ENCODE data around the gene MYOCD. TPM values are rescaled to one million over a fixed set of nuclear protein-coding genes. Genes with fewer than 3 reads are reported as not detected.

MYOCD gene
- total and polyA plus RNA-seq, 2 of the 13 experiments (the other 11 are each of a cell fraction or from before 2014, with no cell fraction given), result not detected

GRCh38 chr17:12738624-12739023, 72.9 kb downstream of the MYOCD start (continued):
- TF ChIP-seq, protein P1, sequence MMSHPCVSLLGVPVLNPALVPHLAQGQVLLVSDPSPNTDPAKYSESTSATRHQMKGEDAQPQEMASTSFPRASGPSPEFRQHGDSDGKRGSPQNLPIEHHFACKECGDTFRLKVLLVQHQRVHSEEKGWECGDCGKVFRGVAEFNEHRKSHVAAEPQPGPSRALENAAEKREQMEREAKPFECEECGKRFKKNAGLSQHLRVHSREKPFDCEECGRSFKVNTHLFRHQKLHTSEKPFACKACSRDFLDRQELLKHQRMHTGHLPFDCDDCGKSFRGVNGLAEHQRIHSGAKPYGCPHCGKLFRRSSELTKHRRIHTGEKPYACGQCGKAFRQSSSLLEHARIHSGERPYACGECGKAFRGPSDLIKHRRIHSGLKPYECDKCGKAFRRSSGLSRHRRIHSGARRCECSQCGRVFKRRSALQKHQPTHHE (CRISPR knock-in tag; IDR thresholded peaks at IDR 0.05; ENCODE audit: borderline replicate concordance), result no peak
- TF ChIP-seq, protein P2, sequence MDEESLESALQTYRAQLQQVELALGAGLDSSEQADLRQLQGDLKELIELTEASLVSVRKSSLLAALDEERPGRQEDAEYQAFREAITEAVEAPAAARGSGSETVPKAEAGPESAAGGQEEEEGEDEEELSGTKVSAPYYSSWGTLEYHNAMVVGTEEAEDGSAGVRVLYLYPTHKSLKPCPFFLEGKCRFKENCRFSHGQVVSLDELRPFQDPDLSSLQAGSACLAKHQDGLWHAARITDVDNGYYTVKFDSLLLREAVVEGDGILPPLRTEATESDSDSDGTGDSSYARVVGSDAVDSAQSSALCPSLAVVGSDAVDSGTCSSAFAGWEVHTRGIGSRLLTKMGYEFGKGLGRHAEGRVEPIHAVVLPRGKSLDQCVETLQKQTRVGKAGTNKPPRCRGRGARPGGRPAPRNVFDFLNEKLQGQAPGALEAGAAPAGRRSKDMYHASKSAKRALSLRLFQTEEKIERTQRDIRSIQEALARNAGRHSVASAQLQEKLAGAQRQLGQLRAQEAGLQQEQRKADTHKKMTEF (CRISPR knock-in tag; IDR thresholded peaks at IDR 0.05), result no peak

GRCh38 chr17:12739500-12739899, 73.8 kb downstream of the MYOCD start:
- H3K4me2 ChIP-seq (ENCODE audit: low read depth, low read length), result no peak overlapping the region
- FAIRE-seq (no peak), DNase-seq (ENCODE audit: low spot score) (no peak), ATAC-seq (no peak)
- no peak overlapping the region for H3K9ac ChIP-seq (ENCODE audit: insufficient read depth, low read depth, low read length)
- TF ChIP-seq ERF (CRISPR knock-in tag; IDR thresholded peaks at IDR 0.05), result no peak
- TF ChIP-seq ARNTL (CRISPR knock-in tag; IDR thresholded peaks at IDR 0.05), result no peak
- TF ChIP-seq ZBTB1 (CRISPR knock-in tag; IDR thresholded peaks at IDR 0.05; ENCODE audit: borderline replicate concordance), result no peak
- no peak for TF ChIP-seq FOXO1 (CRISPR knock-in tag; IDR thresholded peaks at IDR 0.05)
- no peak for TF ChIP-seq ZNF546 (CRISPR knock-in tag; conservative IDR thresholded peaks at IDR 0.05)
- TF ChIP-seq HNRNPUL1 (IDR thresholded peaks at IDR 0.05; ENCODE audit: low read depth, low read length), result no peak
- TF ChIP-seq GTF3A (CRISPR knock-in tag; conservative IDR thresholded peaks at IDR 0.05), result no peak
- TF ChIP-seq, protein P3, sequence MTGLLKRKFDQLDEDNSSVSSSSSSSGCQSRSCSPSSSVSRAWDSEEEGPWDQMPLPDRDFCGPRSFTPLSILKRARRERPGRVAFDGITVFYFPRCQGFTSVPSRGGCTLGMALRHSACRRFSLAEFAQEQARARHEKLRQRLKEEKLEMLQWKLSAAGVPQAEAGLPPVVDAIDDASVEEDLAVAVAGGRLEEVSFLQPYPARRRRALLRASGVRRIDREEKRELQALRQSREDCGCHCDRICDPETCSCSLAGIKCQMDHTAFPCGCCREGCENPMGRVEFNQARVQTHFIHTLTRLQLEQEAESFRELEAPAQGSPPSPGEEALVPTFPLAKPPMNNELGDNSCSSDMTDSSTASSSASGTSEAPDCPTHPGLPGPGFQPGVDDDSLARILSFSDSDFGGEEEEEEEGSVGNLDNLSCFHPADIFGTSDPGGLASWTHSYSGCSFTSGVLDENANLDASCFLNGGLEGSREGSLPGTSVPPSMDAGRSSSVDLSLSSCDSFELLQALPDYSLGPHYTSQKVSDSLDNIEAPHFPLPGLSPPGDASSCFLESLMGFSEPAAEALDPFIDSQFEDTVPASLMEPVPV (CRISPR knock-in tag; IDR thresholded peaks at IDR 0.05), result no peak
- no peak for TF ChIP-seq NFE2 (CRISPR knock-in tag; IDR thresholded peaks at IDR 0.05)
- TF ChIP-seq CBX2 (IDR thresholded peaks at IDR 0.05; ENCODE audit: low read depth, low read length), result no peak
- TF ChIP-seq CBX2 (CRISPR knock-in tag; IDR thresholded peaks at IDR 0.05; ENCODE audit: low read depth), result no peak
- no peak for TF ChIP-seq ZNF562 (CRISPR knock-in tag; IDR thresholded peaks at IDR 0.05; ENCODE audit: borderline replicate concordance)
- H3K27me3 ChIP-seq (ENCODE audit: control insufficient read depth in 1 of 2, insufficient read depth in 2 of 2, low read length in 2 of 2), result peaks cover 2 to 7% of the 10 kb centered on the region in 2 experiments; a peak in 2 of 5 replicates
- ChIA-PET CTCF (ENCODE audit: low intra/inter-chr PET ratio, low total read pairs) (no interaction called here), POLR2A (no interaction called here)
- no peaks in the 10 kb centered on the region for H4K20me1 ChIP-seq (ENCODE audit: insufficient read depth, low read length)
- H3K4me1 ChIP-seq (ENCODE audit: insufficient read depth, low read length), result no peaks in the 10 kb centered on the region
- no peaks in the 10 kb centered on the region for H3K79me2 ChIP-seq (ENCODE audit: insufficient read depth, low read length)
- no peaks in the 10 kb centered on the region for H3K9me3 ChIP-seq (ENCODE audit: low read length)
- no peak overlapping the region for H2AFZ ChIP-seq (ENCODE audit: low read length)
- no TSS peak for BruUV-seq (replicated peaks)
- intact Hi-C loops (cut with micrococcal nuclease; ENCODE audit: unreplicated experiment), result no loop called here
- H3K4me3 ChIP-seq (replicated peaks in 1 of 3; ENCODE audit: insufficient read depth in 1 of 3, low read depth in 2 of 3, low read length in 3 of 3), result no peak overlapping the region
- WGBS (ENCODE audit: low lambda C conversion rate), result 10% methylated on average over 4 of the region's 4 CpGs
- in situ Hi-C loops (cut with HindIII; ENCODE audit: extremely low pct_ligation_motif_present, low pct_unique_long_range_greater_than_20kb), result no loop called here
- no peak overlapping the region for H3K27ac ChIP-seq (ENCODE audit: extremely low read length, insufficient read depth, low read length)
- H3K36me3 ChIP-seq (replicated peaks in 1 of 2; ENCODE audit: control insufficient read depth in 1 of 2, insufficient read depth in 2 of 2, low read length in 2 of 2), result no peaks in the 10 kb centered on the region

Data from HepG2 (cell line).